ENCODE measurements around the gene ZNF583.

Gene ZNF583

DNA sequence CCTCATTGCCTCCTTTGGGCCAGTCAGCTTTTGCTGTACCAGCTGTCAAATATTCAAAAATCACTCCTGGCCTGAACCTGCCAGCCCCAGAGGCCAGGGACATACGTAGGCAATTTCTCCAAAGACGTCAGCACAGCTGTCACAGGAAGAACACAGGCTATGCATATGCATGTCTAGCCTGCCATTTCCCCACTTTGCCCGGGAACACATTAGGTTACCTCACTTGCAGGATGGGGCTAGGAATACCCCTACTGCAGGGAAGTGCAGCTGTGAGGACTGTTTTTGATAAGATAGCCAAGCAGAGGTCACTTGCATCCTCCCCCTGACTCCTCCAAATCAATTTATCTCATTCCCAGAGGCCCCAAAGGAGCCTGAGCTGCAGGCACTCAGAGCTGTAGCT lies 70.2 kb downstream of the ZNF583 start:
- TF ChIP-seq, protein P1, sequence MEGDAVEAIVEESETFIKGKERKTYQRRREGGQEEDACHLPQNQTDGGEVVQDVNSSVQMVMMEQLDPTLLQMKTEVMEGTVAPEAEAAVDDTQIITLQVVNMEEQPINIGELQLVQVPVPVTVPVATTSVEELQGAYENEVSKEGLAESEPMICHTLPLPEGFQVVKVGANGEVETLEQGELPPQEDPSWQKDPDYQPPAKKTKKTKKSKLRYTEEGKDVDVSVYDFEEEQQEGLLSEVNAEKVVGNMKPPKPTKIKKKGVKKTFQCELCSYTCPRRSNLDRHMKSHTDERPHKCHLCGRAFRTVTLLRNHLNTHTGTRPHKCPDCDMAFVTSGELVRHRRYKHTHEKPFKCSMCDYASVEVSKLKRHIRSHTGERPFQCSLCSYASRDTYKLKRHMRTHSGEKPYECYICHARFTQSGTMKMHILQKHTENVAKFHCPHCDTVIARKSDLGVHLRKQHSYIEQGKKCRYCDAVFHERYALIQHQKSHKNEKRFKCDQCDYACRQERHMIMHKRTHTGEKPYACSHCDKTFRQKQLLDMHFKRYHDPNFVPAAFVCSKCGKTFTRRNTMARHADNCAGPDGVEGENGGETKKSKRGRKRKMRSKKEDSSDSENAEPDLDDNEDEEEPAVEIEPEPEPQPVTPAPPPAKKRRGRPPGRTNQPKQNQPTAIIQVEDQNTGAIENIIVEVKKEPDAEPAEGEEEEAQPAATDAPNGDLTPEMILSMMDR (IDR thresholded peaks at IDR 0.05; ENCODE audit: extremely low read depth, insufficient read depth, missing control alignments), result no peak
- DNase-seq (ENCODE audit: low spot score), result no peak
- in situ Hi-C loops (cut with MboI; ENCODE audit: low pct_unique_long_range_greater_than_20kb, low sequenced_read_pairs, unreplicated experiment), result no loop called here

DNA sequence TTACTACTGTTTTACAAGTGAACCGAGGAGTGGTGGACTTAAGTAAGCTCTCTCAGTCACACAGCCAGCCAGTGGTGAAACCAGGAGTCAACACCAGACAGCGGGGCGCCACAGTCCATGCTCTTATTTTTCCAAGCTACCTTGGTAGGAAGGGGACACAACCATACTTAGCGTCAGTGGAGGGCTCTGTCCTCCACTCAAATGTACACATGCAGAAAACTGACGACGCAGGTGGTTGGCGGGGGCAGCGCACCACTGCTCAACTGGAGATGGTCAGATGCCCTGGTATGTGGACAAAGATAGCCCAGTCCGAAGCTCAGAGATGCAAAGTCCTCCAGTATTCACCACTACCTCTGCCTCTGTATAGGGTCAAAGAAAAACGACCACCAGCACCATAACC lies 72.0 kb downstream of the ZNF583 start:
- TF ChIP-seq, protein P1 (IDR thresholded peaks at IDR 0.05; ENCODE audit: extremely low read depth, insufficient read depth, missing control alignments), result no peak
- DNase-seq (ENCODE audit: low spot score), result no peak
- in situ Hi-C loops (cut with MboI; ENCODE audit: low pct_unique_long_range_greater_than_20kb, low sequenced_read_pairs, unreplicated experiment), result no loop called here

All from GM13977 (cell line).